Activated naive CD8-positive, alpha-beta T cell (primary cell): Measurements from ENCODE around the gene ASTN1.

Experiments used
- H3K27ac Mint-ChIP-seq: one replicate; pipeline ENCODE4 v1.8.0; 2021; ENCODE audit warnings: mixed read lengths
- H3K27me3 Mint-ChIP-seq: one replicate; pipeline ENCODE4 v1.8.0; 2021; ENCODE audit warnings: mixed read lengths
- H3K36me3 Mint-ChIP-seq: one replicate; pipeline ENCODE4 v1.8.0; 2021; ENCODE audit warnings: mixed read lengths
- H3K4me1 Mint-ChIP-seq: one replicate; pipeline ENCODE4 v1.8.0; 2021; ENCODE audit warnings: low read depth, mixed read lengths
- H3K4me3 Mint-ChIP-seq: one replicate; pipeline ENCODE4 v1.8.0; 2021; ENCODE audit warnings: mild to moderate bottlenecking, mixed read lengths
- H3K9me3 Mint-ChIP-seq: one replicate; pipeline ENCODE4 v1.8.0; 2021; ENCODE audit warnings: low read depth, mixed read lengths

ASTN1 gene

GRCh38 chr1:177012342-177012925 lies 152.1 kb downstream of the ASTN1 start:
- no peaks in the 10 kb centered on the region for H3K4me1 Mint-ChIP-seq
- H3K27ac Mint-ChIP-seq: no peak overlapping the region

GRCh38 chr1:177011508-177011907 lies 153.0 kb downstream of the ASTN1 start:
- no peaks in the 10 kb centered on the region for H3K4me1 Mint-ChIP-seq
- no peak overlapping the region for H3K27ac Mint-ChIP-seq
- H3K4me3 Mint-ChIP-seq: no peak overlapping the region
- H3K9me3 Mint-ChIP-seq: no peaks in the 10 kb centered on the region
- H3K36me3 Mint-ChIP-seq: no peaks in the 10 kb centered on the region
- no peaks in the 10 kb centered on the region for H3K27me3 Mint-ChIP-seq

More at GRCh38 chr1:177012342-177012925, 152.1 kb downstream of the ASTN1 start:
- no peaks in the 10 kb centered on the region for H3K9me3 Mint-ChIP-seq
- no peak overlapping the region for H3K4me3 Mint-ChIP-seq
- H3K27me3 Mint-ChIP-seq: no peaks in the 10 kb centered on the region
- no peaks in the 10 kb centered on the region for H3K36me3 Mint-ChIP-seq

- no peaks in the 10 kb centered on the region for H3K4me1 Mint-ChIP-seq
- H3K4me3 Mint-ChIP-seq: no peak overlapping the region
Observed at GRCh38 chr1:177010211-177010825, 154.2 kb downstream of the ASTN1 start.

GRCh38 chr1:177008653-177009052 lies 155.9 kb downstream of the ASTN1 start:
- no peaks in the 10 kb centered on the region for H3K4me1 Mint-ChIP-seq
- H3K4me3 Mint-ChIP-seq: no peak overlapping the region
- H3K36me3 Mint-ChIP-seq: no peaks in the 10 kb centered on the region
- no peak overlapping the region for H3K27ac Mint-ChIP-seq
- no peaks in the 10 kb centered on the region for H3K9me3 Mint-ChIP-seq
- no peaks in the 10 kb centered on the region for H3K27me3 Mint-ChIP-seq

More at GRCh38 chr1:177010211-177010825, 154.2 kb downstream of the ASTN1 start:
- Mint-ChIP-seq H3K27ac (no peak overlapping the region), H3K9me3 (no peaks in the 10 kb centered on the region), H3K36me3 (no peaks in the 10 kb centered on the region), H3K27me3 (no peaks in the 10 kb centered on the region)

GRCh38 chr1:177007437-177008161 lies 156.9 kb downstream of the ASTN1 start:
- Mint-ChIP-seq H3K27me3 (no peaks in the 10 kb centered on the region), H3K36me3 (no peaks in the 10 kb centered on the region), H3K27ac (no peak overlapping the region), H3K4me3 (no peak overlapping the region), H3K9me3 (no peaks in the 10 kb centered on the region), H3K4me1 (no peaks in the 10 kb centered on the region)

- Mint-ChIP-seq H3K27me3 (peaks cover 3% of the 10 kb centered on the region), H3K27ac (no peak overlapping the region), H3K36me3 (no peaks in the 10 kb centered on the region), H3K9me3 (no peaks in the 10 kb centered on the region), H3K4me1 (no peaks in the 10 kb centered on the region), H3K4me3 (no peak overlapping the region)
Observed at GRCh38 chr1:177002891-177003290, 161.6 kb downstream of the ASTN1 start.

- H3K27me3 Mint-ChIP-seq: peaks cover 3% of the 10 kb centered on the region
- H3K4me3 Mint-ChIP-seq: no peak overlapping the region
- H3K27ac Mint-ChIP-seq: no peak overlapping the region
- H3K4me1 Mint-ChIP-seq: no peaks in the 10 kb centered on the region
- H3K9me3 Mint-ChIP-seq: no peaks in the 10 kb centered on the region
- no peaks in the 10 kb centered on the region for H3K36me3 Mint-ChIP-seq
Observed at GRCh38 chr1:177001556-177001955, 163.0 kb downstream of the ASTN1 start.

GRCh38 chr1:176998183-176998795 lies 166.2 kb downstream of the ASTN1 start:
- no peak overlapping the region for H3K27ac Mint-ChIP-seq
- no peaks in the 10 kb centered on the region for H3K36me3 Mint-ChIP-seq
- peaks cover 7% of the 10 kb centered on the region for H3K27me3 Mint-ChIP-seq
- H3K4me1 Mint-ChIP-seq: no peaks in the 10 kb centered on the region
- H3K9me3 Mint-ChIP-seq: peaks cover 5% of the 10 kb centered on the region
- H3K4me3 Mint-ChIP-seq: no peak overlapping the region

- Mint-ChIP-seq H3K4me3 (no peak overlapping the region), H3K36me3 (no peaks in the 10 kb centered on the region), H3K27me3 (peaks cover 7% of the 10 kb centered on the region), H3K27ac (no peak overlapping the region), H3K4me1 (no peaks in the 10 kb centered on the region), H3K9me3 (peaks cover 5% of the 10 kb centered on the region)
Observed at GRCh38 chr1:176996456-176997090, 167.9 kb downstream of the ASTN1 start.

GRCh38 chr1:176994931-176995596 lies 169.4 kb downstream of the ASTN1 start:
- Mint-ChIP-seq H3K27ac (no peak overlapping the region), H3K9me3 (peaks cover 5% of the 10 kb centered on the region), H3K27me3 (peaks cover 6% of the 10 kb centered on the region), H3K4me3 (no peak overlapping the region), H3K4me1 (no peaks in the 10 kb centered on the region), H3K36me3 (no peaks in the 10 kb centered on the region)

GRCh38 chr1:176993587-176993986 lies 170.9 kb downstream of the ASTN1 start:
- H3K27ac Mint-ChIP-seq: no peak overlapping the region
- no peaks in the 10 kb centered on the region for H3K36me3 Mint-ChIP-seq
- peaks cover 4% of the 10 kb centered on the region for H3K27me3 Mint-ChIP-seq
- H3K4me1 Mint-ChIP-seq: no peaks in the 10 kb centered on the region
- H3K9me3 Mint-ChIP-seq: peaks cover 5% of the 10 kb centered on the region
- no peak overlapping the region for H3K4me3 Mint-ChIP-seq

- no peak overlapping the region for H3K4me3 Mint-ChIP-seq
Observed at GRCh38 chr1:176989754-176990153, 174.8 kb downstream of the ASTN1 start.

GRCh38 chr1:176989023-176989422 lies 175.5 kb downstream of the ASTN1 start:
- H3K27me3 Mint-ChIP-seq: no peaks in the 10 kb centered on the region

More at GRCh38 chr1:176989754-176990153, 174.8 kb downstream of the ASTN1 start:
- Mint-ChIP-seq H3K27ac (no peak overlapping the region), H3K27me3 (no peaks in the 10 kb centered on the region), H3K36me3 (no peaks in the 10 kb centered on the region), H3K9me3 (no peaks in the 10 kb centered on the region), H3K4me1 (no peaks in the 10 kb centered on the region)

GRCh38 chr1:176987016-176987415 lies 177.5 kb downstream of the ASTN1 start:
- Mint-ChIP-seq H3K36me3 (no peaks in the 10 kb centered on the region), H3K27ac (no peak overlapping the region), H3K4me3 (no peak overlapping the region), H3K4me1 (no peaks in the 10 kb centered on the region), H3K9me3 (no peaks in the 10 kb centered on the region), H3K27me3 (no peaks in the 10 kb centered on the region)

More at GRCh38 chr1:176989023-176989422, 175.5 kb downstream of the ASTN1 start:
- H3K9me3 Mint-ChIP-seq: no peaks in the 10 kb centered on the region
- no peak overlapping the region for H3K4me3 Mint-ChIP-seq
- no peak overlapping the region for H3K27ac Mint-ChIP-seq
- H3K36me3 Mint-ChIP-seq: no peaks in the 10 kb centered on the region
- H3K4me1 Mint-ChIP-seq: no peaks in the 10 kb centered on the region
